D721Med (cell line): Measurements from ENCODE around the gene OR2M7.
"Not testable (repeated sequence)": the region's sequence is repeated elsewhere in the genome, so short reads cannot be mapped to it uniquely, and the experiment has no call there.

Source experiments
- DNase-seq: peaks from one replicate; pipeline ENCODE4 v3.0.0; 2011; ENCODE audit warnings: low spot score; ENCODE audit not compliant: insufficient read length
- FAIRE-seq: peaks from 2 replicates; lab custom pipeline; 2011; peaks lifted over from hg19 to GRCh38; lab: Jason Lieb, UNC
- TF ChIP-seq, protein P1 (sequence below): IDR thresholded peaks from 2 replicates; pipeline ENCODE4 v1.5.1; 2012; ENCODE audit warnings: mild to moderate bottlenecking, control low read depth; ENCODE audit not compliant: insufficient read depth; ENCODE audit errors: missing control alignments

The OR2M7 gene

DNA sequence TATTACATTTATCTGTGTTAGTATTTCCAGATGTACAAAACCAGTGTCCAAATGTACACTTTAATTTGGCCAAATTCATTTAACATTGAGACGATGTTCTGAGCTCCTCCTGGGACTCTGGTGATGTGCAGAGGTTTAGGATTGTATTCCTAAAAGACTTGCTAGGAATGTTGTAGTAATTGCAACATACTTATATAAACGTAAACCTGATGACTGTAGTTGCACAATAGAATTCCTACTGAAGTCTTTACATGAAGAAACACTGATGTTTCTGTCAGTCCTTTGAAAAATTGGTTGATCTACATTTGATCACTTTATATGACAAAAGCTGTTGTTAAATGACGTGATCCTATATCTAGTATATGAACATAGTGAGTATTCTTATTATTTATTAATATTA lies 19.1 kb upstream of the OR2M7 start:
- FAIRE-seq (no peak), DNase-seq (no peak)
- TF ChIP-seq, protein P1, sequence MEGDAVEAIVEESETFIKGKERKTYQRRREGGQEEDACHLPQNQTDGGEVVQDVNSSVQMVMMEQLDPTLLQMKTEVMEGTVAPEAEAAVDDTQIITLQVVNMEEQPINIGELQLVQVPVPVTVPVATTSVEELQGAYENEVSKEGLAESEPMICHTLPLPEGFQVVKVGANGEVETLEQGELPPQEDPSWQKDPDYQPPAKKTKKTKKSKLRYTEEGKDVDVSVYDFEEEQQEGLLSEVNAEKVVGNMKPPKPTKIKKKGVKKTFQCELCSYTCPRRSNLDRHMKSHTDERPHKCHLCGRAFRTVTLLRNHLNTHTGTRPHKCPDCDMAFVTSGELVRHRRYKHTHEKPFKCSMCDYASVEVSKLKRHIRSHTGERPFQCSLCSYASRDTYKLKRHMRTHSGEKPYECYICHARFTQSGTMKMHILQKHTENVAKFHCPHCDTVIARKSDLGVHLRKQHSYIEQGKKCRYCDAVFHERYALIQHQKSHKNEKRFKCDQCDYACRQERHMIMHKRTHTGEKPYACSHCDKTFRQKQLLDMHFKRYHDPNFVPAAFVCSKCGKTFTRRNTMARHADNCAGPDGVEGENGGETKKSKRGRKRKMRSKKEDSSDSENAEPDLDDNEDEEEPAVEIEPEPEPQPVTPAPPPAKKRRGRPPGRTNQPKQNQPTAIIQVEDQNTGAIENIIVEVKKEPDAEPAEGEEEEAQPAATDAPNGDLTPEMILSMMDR = no peak

DNA sequence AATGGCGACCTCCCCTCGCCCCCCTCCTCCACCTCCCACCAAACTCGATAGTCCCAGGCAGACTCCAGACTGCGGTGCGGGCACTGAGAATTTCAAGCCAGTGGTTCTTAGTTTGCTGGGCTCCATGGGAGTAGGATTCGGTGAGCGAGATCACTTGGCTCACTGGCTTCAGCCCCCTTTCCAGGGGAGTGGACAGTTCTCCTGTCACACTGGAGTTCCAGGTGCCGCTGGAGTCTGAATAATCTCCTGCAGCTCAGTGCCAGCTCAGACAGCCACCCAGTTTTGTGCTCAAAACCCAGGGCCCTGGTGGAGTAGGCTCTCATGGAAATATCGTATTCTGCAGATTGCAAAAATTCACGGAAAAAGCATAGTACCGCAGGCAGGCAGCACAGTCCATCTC lies 7.6 kb downstream of the OR2M7 start:
- FAIRE-seq = no peak

DNA sequence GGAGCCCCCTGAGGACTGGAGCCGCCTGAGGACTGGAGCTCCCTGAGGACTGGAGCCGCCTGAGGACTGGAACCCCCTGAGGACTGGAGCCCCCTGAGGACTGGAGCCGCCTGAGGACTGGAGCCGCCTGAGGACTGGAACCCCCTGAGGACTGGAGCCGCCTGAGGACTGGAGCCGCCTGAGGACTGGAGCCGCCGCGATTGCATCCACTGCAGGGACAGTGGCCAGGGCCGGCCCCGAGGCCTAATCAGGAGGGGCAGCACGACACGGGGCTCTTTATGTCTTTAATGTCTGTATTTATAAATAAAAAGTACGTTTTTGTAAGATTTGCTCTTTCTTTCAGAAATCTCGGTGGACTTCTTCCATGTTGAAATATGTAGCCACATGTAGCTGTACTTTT lies 17.6 kb downstream of the OR2M7 start:
- not testable (repeated sequence) for FAIRE-seq, DNase-seq

More for the DNA sequence above, 7.6 kb downstream of the OR2M7 start:
- TF ChIP-seq, protein P1 = no peak
- no peak for DNase-seq

DNA sequence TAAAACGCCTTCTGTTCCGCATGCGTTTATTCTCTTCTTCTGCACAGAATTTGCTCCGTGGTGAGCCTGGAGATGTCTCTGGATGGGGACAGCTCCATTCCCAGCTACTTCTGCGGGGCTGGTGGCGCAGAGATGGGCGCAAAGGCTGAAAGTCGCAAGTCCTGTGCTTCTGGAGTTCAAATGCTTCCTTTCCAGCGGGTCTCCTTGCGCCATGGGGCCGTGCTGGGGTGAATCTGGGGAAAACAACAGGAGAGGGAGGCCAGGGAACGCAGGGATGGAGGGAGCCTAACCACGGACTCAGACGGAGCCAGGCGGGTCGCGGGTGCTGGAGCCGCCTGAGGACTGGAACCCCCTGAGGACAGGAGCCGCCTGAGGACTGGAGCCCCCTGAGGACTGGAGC lies 18.3 kb downstream of the OR2M7 start:
- TF ChIP-seq, protein P1 = no peak
- DNase-seq = no peak
- no peak for FAIRE-seq

DNA sequence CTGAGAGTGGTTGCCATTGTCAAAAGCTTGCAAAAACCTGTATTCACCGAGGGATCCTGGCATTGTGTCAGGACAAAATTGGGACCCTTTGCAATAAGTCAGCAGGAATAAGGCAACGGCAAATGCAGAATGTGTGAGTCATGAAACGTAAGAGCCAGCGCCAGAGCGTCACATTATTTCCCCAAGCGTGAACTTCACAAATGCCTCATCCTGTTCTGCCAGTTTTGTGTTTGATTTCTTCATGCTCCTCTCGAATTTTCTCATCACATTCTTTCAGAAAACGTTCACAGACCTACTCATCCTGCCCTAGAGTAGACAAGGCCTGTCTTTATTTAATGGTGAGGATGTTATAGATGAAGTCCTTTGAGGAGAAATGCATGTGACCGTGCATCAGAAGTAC lies 18.7 kb downstream of the OR2M7 start:
- not testable (repeated sequence) for FAIRE-seq

DNA sequence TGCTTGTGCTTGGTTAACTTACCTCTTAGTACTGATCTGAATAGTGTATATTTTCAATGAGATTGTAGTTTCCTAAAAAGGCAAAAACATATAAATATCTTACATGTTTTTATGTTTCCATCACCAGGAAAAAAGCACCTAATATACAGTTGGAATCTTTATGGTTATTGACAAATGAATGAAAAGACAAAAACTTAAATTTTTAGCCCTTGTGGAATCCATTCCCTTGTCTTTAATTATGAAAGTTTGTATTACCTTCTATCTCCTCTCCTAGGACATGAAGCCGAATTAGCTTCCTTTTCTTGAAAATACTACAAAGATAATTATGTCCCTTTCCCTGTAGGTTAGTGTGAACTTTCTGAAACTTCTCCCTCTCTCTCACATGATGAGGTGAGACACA lies 21.0 kb downstream of the OR2M7 start, which contains the start of gene OR2T12:
Gene OR2T12, minus strand, starts transcription at position 101 of the 400 bp plus-strand sequence. CDS start 7,846 bp downstream, outside the sequence.
- DNase-seq (no peak), FAIRE-seq (no peak)
- TF ChIP-seq, protein P1 = no peak

More for the DNA sequence above, 18.7 kb downstream of the OR2M7 start:
- DNase-seq = not testable (repeated sequence)

DNA sequence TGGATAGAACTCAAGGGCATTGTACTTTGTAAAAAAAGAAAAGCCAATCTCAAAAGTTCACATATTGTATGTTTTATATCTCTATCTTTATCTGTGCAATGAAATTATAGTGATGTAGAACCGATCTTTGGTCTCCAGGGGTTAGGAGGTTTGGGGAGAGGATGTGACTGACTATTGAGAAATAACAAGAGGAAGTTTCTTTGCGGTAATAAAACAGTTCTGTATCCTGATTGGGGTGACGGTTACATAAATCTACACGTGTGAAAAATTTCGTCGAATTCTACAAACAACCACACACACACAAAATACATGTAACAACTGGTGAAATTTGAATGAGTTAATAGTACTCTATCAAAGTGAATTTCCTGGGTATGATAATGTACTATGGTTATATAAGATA lies 36.0 kb downstream of the OR2M7 start:
- DNase-seq (no peak), FAIRE-seq (no peak)
- TF ChIP-seq, protein P1 = no peak

DNA sequence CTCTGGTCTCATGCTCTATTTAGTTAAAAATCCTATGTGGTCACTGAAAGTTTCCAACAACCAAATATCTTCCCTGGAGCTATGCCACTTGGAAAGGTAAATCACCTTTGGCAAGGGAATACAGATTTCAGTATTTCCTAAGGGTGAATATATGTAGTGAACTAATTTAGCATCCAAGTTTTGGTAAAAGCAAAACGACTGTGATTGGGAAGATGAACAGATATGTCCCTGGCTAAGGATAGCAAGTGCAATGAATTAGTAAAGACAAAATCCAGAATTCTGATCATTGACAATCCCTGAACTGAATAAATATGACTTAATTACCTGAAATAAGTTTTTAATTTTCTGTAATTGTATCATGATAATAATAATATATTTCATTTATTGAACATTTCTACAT lies 46.5 kb downstream of the OR2M7 start, which contains the start of gene OR2T33:
Gene OR2T33, minus strand, starts transcription at position 101 of the 400 bp plus-strand sequence. CDS start 4,162 bp downstream, outside the sequence.
- TF ChIP-seq, protein P1 = no peak
- FAIRE-seq = no peak

More for the DNA sequence above, 46.5 kb downstream of the OR2M7 start, which contains the start of gene OR2T33:
- no peak for DNase-seq
